ENCODE results near the gene COX14. TPM values are rescaled to one million over a fixed set of nuclear protein-coding genes. Genes with fewer than 3 reads are reported as not detected.
"Not testable (repeated sequence)": the region's sequence is repeated elsewhere in the genome, so short reads cannot be mapped to it uniquely, and the experiment has no call there.

The COX14 gene
- polyA plus RNA-seq, 3 donors: 63.8 to 257 (median 231) TPM

- Histone ChIP-seq H3K4me1 (ENCODE audit: control insufficient read depth in 1 of 2, insufficient read depth in 2 of 2, low read length in 2 of 2) (no peaks in the 10 kb centered on the region), H3K9ac (ENCODE audit: insufficient read depth, low read length, poor library complexity, severe bottlenecking) (no peak overlapping the region), H3K27me3 (ENCODE audit: control insufficient read depth in 2 of 2, insufficient read depth in 2 of 2, low read length in 2 of 2) (no peaks in the 10 kb centered on the region), H4K20me1 (ENCODE audit: insufficient read depth, low read length) (peaks cover 29% of the 10 kb centered on the region), H3K4me3 (replicated peaks in 1 of 3; ENCODE audit: low read depth in 2 of 3, low read length in 3 of 3) (no peak overlapping the region), H3K36me3 (replicated peaks in 1 of 2; ENCODE audit: control insufficient read depth in 1 of 2, insufficient read depth in 2 of 2, low read length in 2 of 2) (peaks cover 13 to 23% of the 10 kb centered on the region in 2 donors), H2AFZ (ENCODE audit: insufficient read depth, low read depth, low read length, poor library complexity, severe bottlenecking) (no peak overlapping the region), H3K9me3 (replicated peaks in 1 of 2; ENCODE audit: control insufficient read depth in 1 of 2, insufficient read depth in 1 of 2, low read length in 2 of 2) (no peaks in the 10 kb centered on the region), H3K4me2 (replicated peaks; ENCODE audit: extremely low read depth, low read length, poor library complexity, severe bottlenecking) (no peak overlapping the region), H3K79me2 (ENCODE audit: insufficient read depth, low read length) (peaks cover 29% of the 10 kb centered on the region), H3K27ac (ENCODE audit: low read depth in 1 of 2, low read length in 2 of 2) (no peak overlapping the region)
- Mint-ChIP-seq H3K27ac (no peak overlapping the region), H3K4me1 (peaks cover 1% of the 10 kb centered on the region), H3K36me3 (peaks cover 16 to 32% of the 10 kb centered on the region in 2 donors), H3K4me3 (no peak overlapping the region), H3K9me3 (no peaks in the 10 kb centered on the region), H3K27me3 (ENCODE audit: low read depth in 3 of 3) (peaks cover 0 to 1% (median 0%) of the 10 kb centered on the region in 3 donors)
- no peak for DNase-seq
- TF ChIP-seq, protein P1, sequence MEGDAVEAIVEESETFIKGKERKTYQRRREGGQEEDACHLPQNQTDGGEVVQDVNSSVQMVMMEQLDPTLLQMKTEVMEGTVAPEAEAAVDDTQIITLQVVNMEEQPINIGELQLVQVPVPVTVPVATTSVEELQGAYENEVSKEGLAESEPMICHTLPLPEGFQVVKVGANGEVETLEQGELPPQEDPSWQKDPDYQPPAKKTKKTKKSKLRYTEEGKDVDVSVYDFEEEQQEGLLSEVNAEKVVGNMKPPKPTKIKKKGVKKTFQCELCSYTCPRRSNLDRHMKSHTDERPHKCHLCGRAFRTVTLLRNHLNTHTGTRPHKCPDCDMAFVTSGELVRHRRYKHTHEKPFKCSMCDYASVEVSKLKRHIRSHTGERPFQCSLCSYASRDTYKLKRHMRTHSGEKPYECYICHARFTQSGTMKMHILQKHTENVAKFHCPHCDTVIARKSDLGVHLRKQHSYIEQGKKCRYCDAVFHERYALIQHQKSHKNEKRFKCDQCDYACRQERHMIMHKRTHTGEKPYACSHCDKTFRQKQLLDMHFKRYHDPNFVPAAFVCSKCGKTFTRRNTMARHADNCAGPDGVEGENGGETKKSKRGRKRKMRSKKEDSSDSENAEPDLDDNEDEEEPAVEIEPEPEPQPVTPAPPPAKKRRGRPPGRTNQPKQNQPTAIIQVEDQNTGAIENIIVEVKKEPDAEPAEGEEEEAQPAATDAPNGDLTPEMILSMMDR (IDR thresholded peaks at IDR 0.05): no peak
- intact Hi-C loops (cut with micrococcal nuclease): no loop called here
- no CpG with 5 or more reads among the region's 4 CpGs for WGBS (ENCODE audit: insufficient coverage)
Measured at GRCh38 chr12:50147281-50147680, 35.2 kb downstream of the COX14 start.

GRCh38 chr12:50148011-50148410, 36.0 kb downstream of the COX14 start:
- H3K4me2 ChIP-seq (replicated peaks; ENCODE audit: extremely low read depth, low read length, poor library complexity, severe bottlenecking); H3K9me3 Mint-ChIP-seq; H3K27ac Mint-ChIP-seq; H3K27ac ChIP-seq (ENCODE audit: low read depth in 1 of 2, low read length in 2 of 2); H3K4me1 Mint-ChIP-seq; H3K9ac ChIP-seq (ENCODE audit: insufficient read depth, low read length, poor library complexity, severe bottlenecking); H3K9me3 ChIP-seq (replicated peaks in 1 of 2; ENCODE audit: control insufficient read depth in 1 of 2, insufficient read depth in 1 of 2, low read length in 2 of 2); H3K27me3 Mint-ChIP-seq (ENCODE audit: low read depth in 3 of 3); H3K4me3 Mint-ChIP-seq; H3K4me3 ChIP-seq (replicated peaks in 1 of 3; ENCODE audit: low read depth in 2 of 3, low read length in 3 of 3); DNase-seq; H2AFZ ChIP-seq (ENCODE audit: insufficient read depth, low read depth, low read length, poor library complexity, severe bottlenecking); H3K4me1 ChIP-seq (ENCODE audit: control insufficient read depth in 1 of 2, insufficient read depth in 2 of 2, low read length in 2 of 2); intact Hi-C loops (cut with micrococcal nuclease); H3K27me3 ChIP-seq (ENCODE audit: control insufficient read depth in 2 of 2, insufficient read depth in 2 of 2, low read length in 2 of 2): not testable (repeated sequence)
- peaks cover 11 to 26% of the 10 kb centered on the region in 2 donors for H3K36me3 Mint-ChIP-seq
- Histone ChIP-seq H4K20me1 (ENCODE audit: insufficient read depth, low read length) (peaks cover 29% of the 10 kb centered on the region), H3K36me3 (replicated peaks in 1 of 2; ENCODE audit: control insufficient read depth in 1 of 2, insufficient read depth in 2 of 2, low read length in 2 of 2) (peaks cover 7 to 15% of the 10 kb centered on the region in 2 donors), H3K79me2 (ENCODE audit: insufficient read depth, low read length) (peaks cover 28% of the 10 kb centered on the region)
- WGBS (ENCODE audit: insufficient coverage): 88% methylated on average over 4 of the region's 6 CpGs
